Metanephros (tissue), 1 donor: ENCODE measurements around the gene C3orf18. TPM values are rescaled to one million over a fixed set of nuclear protein-coding genes. Genes with fewer than 3 reads are reported as not detected.

Experiments used
- total RNA-seq: library from RNA; depleted of rRNA; stranded (reverse); fragments of >200 nt; gene quantifications from one replicate; pipeline ENCODE4 v1.2.3, GENCODE V29; 2014

Gene C3orf18
- total RNA-seq = 14.2 TPM

DNA sequence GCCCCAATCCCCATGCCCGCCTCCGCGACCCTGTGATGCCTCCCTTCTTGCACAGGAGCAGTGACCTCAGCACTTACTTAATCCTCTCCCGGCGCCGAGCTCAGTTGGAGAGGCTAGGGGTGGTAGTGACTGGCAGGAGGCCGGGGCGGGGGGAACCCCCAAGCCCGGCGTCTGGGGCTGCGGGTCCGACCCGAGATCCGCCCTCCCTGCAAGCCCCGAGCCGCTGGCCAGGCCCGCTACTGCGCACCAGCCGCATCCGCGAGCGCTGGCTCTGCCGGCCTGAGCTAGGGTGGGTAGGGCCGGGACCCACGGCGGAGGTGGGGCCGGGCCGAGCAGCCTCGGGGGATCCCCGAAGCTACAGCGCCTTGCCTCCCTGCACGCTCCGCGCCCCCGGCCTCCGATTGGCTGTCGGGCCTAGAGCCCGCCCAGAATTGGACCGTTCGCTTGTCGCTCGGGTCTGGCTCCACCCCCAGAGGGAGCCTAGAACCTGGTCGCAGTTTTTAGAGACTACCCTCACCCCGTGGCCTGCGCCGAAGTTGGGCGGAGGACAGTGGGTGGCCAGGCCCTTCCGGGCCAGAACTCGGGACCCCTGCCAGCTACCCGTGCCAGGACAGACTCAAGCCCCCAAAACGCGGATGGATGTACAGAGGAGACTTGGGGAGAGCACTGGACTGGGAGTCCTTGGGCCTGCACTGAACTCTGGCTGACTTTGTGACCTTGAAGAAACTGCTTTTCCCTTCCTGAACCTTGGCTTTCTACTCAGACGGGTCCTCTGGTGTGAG is at the start of gene C3orf18:
Gene C3orf18, minus strand, starts transcription at position 362 of the 782 bp plus-strand sequence. CDS start 2,048 bp downstream, outside the sequence.

DNA sequence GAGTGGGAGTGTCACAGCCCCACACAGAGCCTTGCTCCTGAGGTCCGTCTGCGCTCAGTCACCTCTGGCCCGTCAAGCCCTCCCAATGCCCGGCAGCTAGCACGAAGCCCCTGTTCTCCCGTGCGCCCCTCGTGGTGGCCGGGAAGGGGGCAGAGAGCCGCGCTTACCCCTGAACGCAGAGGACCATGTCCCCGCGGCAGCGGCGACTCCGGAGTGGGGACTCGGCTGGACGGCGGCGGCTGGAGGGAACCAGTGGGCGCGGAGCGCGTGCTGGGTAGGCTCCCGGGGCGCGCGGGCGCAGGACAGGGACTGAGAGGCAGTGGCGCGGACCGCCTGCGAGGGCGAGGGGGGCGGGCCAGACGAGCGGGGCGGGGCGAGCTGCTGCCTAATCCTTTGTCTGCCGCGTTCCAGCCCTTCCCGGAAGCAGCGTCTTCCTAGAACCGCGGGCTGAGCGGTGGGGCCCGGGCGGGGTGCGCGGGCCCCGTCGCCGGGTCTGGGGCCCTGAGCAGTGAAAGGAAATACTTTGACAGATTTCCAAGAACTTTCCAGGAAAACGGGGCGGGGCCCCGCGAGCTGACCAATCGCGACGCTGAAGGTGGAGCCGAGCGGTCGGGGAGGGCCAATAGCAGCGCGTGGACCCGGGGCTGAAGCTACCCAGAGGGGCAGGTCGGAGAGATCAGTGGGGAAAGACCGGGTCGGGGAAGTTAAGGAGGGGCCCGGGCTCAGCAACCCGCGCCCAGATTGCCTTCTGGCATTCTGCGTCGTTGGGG is 44.1 kb upstream of the C3orf18 start, which contains the start of gene CISH:
Gene CISH, minus strand, starts transcription at position 311 of the 770 bp plus-strand sequence. Its CDS starts 124 bp downstream, at position 187.

DNA sequence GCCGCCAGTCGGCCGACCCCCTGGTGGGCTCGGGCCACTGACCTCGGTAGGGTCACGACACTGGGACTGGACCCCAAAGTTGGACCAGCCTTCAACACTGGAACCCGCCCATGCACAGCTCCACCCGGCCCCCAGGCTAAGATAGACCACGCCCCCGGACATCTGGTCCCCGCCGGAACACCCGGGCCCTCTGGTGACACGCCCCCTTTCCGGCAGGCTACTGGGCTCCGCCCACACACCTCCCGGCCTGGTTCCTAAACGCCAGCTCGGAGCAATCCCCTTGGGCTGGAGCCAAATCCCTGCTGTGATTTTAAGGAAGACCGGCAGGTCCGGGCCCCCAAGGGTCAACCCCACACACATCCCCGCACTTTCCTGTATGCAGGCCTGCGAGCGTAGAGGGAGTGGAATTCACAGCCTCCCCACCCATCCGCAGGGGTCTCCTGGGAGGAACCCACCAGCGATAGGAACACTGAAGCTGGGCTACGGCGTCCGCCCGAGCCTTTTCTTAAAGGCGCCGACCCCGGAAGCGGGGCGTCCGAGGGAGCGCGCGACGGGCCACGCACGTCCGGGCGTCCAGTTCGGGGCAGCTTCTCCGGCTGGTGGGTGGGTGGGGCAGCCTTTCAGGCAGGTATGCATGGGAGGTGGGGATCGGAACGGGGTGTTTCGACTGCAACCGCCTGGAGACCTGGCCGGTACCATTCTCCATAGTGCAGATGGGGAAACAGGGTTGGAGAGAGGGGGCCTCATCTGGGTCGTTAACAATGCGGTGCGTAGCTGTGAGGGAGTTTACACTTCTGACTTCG is 1.6 kb upstream of the C3orf18 start, which contains the start of gene HEMK1:
Gene HEMK1, plus strand, starts transcription at position 576 of the 803 bp plus-strand sequence. CDS start 1,583 bp downstream, outside the sequence.

Other genes with a start within 250 kb of the C3orf18 start
- 128 TPM for gene HYAL2, start 245.0 kb downstream of the C3orf18 start, total RNA-seq
- gene TUSC2, start 239.5 kb downstream of the C3orf18 start, total RNA-seq = 10.5 TPM
- gene RASSF1, start 226.9 kb downstream of the C3orf18 start, total RNA-seq = 35.8 TPM
- gene ZMYND10, start 222.0 kb downstream of the C3orf18 start, total RNA-seq = 3.9 TPM
- 27.5 TPM for gene NPRL2, start 217.0 kb downstream of the C3orf18 start, total RNA-seq
- 18.0 TPM for gene CYB561D2, start 216.9 kb downstream of the C3orf18 start, total RNA-seq
- 37.8 TPM for gene TMEM115, start 208.2 kb downstream of the C3orf18 start, total RNA-seq
- gene CACNA2D2, start 64.1 kb downstream of the C3orf18 start, total RNA-seq = 10.1 TPM
- 16.1 TPM for gene HEMK1, start 1.8 kb upstream of the C3orf18 start, total RNA-seq
- 36.6 TPM for gene CISH, start 44.0 kb upstream of the C3orf18 start, total RNA-seq
- gene MAPKAPK3, start 49.4 kb upstream of the C3orf18 start, total RNA-seq = 65.6 TPM
- 0.88 TPM for gene DOCK3, start 107.2 kb upstream of the C3orf18 start, total RNA-seq